ENCODE measurements around the gene HECW1. TPM values are rescaled to one million over a fixed set of nuclear protein-coding genes. Genes with fewer than 3 reads are reported as not detected.

HECW1 gene
- total and polyA plus RNA-seq, 2 experiments from 2014 or later, result 11.0 to 21.8 TPM

DNA sequence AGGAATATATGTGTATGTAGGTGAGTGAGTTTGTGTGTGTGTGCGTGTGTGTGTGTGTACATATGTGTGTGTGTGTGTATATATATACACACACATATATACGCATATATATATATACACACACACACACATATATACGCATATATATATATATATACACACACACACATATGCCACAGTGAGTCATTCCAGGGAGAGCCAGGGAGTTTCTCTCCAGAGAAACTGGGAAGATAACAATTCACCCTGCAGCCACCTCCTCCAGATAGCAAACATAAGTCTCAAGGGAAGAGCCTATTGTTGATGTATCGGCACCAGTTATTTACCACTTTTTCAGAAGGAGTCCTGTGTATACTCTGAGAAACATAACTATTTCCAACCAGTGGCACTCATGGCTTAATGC lies 368.1 kb downstream of the HECW1 start:
- H3K36me3 Mint-ChIP-seq (ENCODE audit: low read depth), result peaks cover 15% of the 10 kb centered on the region
- H3K4me2 ChIP-seq, result no peak overlapping the region
- no peak overlapping the region for H3K27ac ChIP-seq (ENCODE audit: low read depth)
- H3K27me3 Mint-ChIP-seq (ENCODE audit: insufficient read depth, low read depth, poor library complexity), result peaks cover 6% of the 10 kb centered on the region
- H4K20me1 ChIP-seq (replicated peaks; ENCODE audit: insufficient read depth), result no peaks in the 10 kb centered on the region
- DNase-seq (ENCODE audit: low spot score), result no peak
- H3K27ac Mint-ChIP-seq, result no peak overlapping the region; the same call in 1 of the 2 replicates
- H3K9me2 ChIP-seq (ENCODE audit: insufficient read depth), result no peaks in the 10 kb centered on the region
- no peaks in the 10 kb centered on the region for H3F3A ChIP-seq (replicated peaks; ENCODE audit: low read depth)
- H3K27me3 ChIP-seq (ENCODE audit: insufficient read depth), result no peaks in the 10 kb centered on the region
- no peaks in the 10 kb centered on the region for H3K4me1 ChIP-seq (ENCODE audit: insufficient read depth)
- ATAC-seq, result no peak
- no peak overlapping the region for H3K4me3 Mint-ChIP-seq
- H3K79me2 ChIP-seq (replicated peaks; ENCODE audit: insufficient read depth), result no peaks in the 10 kb centered on the region
- no peak for TF ChIP-seq POLR2AphosphoS5 (IDR thresholded peaks at IDR 0.05; ENCODE audit: low read depth)
- no peak for TF ChIP-seq STAT1 (IDR thresholded peaks at IDR 0.05; ENCODE audit: unreplicated experiment)
- no peak for TF ChIP-seq EZH2phosphoT487 (IDR thresholded peaks at IDR 0.05; ENCODE audit: unreplicated experiment)
- TF ChIP-seq CREB1 (CRISPR knock-in tag; IDR thresholded peaks at IDR 0.05; ENCODE audit: low read depth), result no peak
- TF ChIP-seq EZH2 (IDR thresholded peaks at IDR 0.05; ENCODE audit: low read depth, unreplicated experiment), result no peak
- TF ChIP-seq, protein P1, sequence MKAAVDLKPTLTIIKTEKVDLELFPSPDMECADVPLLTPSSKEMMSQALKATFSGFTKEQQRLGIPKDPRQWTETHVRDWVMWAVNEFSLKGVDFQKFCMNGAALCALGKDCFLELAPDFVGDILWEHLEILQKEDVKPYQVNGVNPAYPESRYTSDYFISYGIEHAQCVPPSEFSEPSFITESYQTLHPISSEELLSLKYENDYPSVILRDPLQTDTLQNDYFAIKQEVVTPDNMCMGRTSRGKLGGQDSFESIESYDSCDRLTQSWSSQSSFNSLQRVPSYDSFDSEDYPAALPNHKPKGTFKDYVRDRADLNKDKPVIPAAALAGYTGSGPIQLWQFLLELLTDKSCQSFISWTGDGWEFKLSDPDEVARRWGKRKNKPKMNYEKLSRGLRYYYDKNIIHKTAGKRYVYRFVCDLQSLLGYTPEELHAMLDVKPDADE (IDR thresholded peaks at IDR 0.05), result no peak
- TF ChIP-seq REST (IDR thresholded peaks at IDR 0.05; ENCODE audit: unreplicated experiment), result no peak
- TF ChIP-seq, protein P2, sequence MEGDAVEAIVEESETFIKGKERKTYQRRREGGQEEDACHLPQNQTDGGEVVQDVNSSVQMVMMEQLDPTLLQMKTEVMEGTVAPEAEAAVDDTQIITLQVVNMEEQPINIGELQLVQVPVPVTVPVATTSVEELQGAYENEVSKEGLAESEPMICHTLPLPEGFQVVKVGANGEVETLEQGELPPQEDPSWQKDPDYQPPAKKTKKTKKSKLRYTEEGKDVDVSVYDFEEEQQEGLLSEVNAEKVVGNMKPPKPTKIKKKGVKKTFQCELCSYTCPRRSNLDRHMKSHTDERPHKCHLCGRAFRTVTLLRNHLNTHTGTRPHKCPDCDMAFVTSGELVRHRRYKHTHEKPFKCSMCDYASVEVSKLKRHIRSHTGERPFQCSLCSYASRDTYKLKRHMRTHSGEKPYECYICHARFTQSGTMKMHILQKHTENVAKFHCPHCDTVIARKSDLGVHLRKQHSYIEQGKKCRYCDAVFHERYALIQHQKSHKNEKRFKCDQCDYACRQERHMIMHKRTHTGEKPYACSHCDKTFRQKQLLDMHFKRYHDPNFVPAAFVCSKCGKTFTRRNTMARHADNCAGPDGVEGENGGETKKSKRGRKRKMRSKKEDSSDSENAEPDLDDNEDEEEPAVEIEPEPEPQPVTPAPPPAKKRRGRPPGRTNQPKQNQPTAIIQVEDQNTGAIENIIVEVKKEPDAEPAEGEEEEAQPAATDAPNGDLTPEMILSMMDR (conservative IDR thresholded peaks at IDR 0.05; ENCODE audit: low read depth in 2 of 2), result no peak
- TF ChIP-seq ZNF114 (CRISPR knock-in tag; IDR thresholded peaks at IDR 0.05), result no peak
- no peak for TF ChIP-seq NANOG (IDR thresholded peaks at IDR 0.05; ENCODE audit: borderline replicate concordance)
- peaks cover 16% of the 10 kb centered on the region for H3K9me3 Mint-ChIP-seq
- H3K4me3 ChIP-seq, result no peak overlapping the region
- no peak overlapping the region for H2AFZ ChIP-seq
- H3K4me1 Mint-ChIP-seq, result peaks cover 6% of the 10 kb centered on the region
- H3K36me3 ChIP-seq (ENCODE audit: insufficient read depth), result no peaks in the 10 kb centered on the region; the same call in 1 of the 2 replicates
